Left renal cortex interstitium (tissue), 4 donors: ENCODE data around the gene PEPD. TPM values are rescaled to one million over a fixed set of nuclear protein-coding genes. Genes with fewer than 3 reads are reported as not detected.

ENCODE experiments used
- DNase-seq, 4 donors: peaks; one replicate each; pipeline ENCODE4 v3.0.0-alpha.2; 2013; ENCODE audit warnings: low read depth in 4 of 4, low spot score in 2 of 4, missing footprints in 1 of 4
- polyA plus RNA-seq, 4 donors: library from polyadenylated mRNA; unstranded; fragments of 120-200 nt; gene quantifications; one replicate each; pipeline ENCODE4 v1.2.1, GENCODE V29; 2013; ENCODE audit not compliant: insufficient read length in 4 of 4

The PEPD gene
- polyA plus RNA-seq, 4 donors: 99.6 to 124 (median 108) TPM

DNA sequence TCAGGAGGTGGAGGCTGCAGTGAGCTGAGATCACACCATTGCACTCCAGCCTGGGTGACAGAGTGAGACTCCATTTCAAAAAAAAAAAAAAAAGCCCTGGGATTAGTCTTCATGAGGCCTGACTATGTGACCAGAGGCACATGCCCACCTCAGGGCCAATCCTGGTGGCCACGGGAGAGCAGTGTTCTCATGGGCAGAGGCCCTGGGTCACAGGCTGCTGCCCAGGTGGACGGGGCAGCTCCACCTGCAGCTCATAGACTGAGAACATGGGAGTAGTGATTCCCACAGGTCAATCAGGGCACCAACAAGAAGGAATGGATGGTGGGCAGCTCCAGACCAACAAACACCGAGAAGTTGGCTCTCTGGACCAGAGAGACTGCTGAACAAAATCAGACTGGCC is 26.1 kb upstream of the PEPD start:
- DNase-seq: no peak

DNA sequence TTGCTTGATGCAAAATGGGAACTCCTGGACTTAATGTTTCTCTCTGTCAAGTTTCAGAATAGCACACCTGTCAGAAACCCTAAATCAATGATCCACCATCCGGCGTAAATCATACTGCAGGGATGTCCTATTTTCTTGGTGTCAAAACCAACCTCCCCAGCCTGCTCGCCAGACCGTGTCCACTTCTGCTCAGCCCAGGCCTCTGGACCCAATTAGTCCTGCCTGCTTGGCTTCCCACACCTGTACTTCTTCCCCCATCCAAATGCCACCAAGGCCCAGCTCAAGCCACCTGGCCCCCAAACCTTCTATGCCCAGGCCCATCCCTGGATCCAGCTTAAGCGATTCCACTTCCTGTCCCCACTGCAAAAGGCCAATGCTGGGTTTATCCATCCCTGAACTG is 25.1 kb upstream of the PEPD start:
- DNase-seq: no peak

DNA sequence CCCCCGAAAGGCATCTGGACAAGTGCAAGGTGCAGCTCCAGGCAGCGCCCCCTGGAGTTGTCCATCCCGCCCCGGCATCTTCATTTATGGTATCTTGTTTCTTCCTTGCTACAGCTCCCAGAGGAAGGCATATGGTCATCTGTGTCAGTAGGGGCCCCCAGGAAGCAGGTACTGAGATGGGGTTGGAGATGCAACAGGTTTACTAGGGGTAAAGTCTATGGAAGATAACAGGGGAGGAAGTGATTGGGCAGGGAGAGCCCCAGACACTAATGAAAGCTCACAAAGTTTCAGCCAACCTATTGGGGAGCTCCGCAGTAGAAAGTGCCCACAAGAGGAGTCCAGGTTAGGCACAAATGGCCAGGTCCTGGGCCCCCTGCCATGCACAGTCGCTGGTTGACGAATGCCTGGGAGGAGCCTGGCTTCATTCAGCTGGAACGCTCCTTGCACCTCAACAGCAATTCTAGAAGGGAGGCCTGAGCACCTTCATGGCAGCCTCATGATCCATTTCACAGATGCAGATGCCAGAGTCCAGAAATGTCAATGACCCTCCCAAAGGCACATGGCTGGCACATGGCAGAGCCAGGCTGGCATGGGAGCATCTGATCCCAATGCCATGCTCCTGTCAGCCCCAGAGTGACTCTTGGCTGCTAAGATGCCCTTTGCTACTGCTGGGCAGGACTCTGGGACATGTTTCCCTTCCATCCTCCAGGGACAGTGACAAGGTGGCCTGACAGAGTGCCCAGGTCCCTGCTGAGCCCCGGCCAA is 23.8 kb upstream of the PEPD start:
- DNase-seq: no peak

DNA sequence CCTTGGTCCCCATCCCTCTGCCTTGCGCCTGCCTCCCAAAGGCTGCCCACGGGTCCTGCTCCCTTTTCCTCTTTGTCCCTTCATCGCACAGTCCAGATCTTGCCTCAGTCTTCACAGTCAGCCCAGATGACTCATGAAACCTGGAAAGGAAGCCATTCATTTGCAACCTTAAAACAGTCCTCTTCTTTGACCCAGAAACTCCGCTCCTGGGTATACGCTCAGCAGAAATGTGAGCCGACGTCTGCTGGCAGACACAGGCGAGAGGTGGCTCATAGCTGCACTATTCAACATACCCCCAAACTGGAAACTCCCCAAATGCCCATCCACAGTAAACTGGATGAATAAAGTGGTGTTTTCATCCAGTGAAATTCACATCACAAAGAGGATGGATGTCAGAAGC is 13.6 kb upstream of the PEPD start:
- DNase-seq: no peak

DNA sequence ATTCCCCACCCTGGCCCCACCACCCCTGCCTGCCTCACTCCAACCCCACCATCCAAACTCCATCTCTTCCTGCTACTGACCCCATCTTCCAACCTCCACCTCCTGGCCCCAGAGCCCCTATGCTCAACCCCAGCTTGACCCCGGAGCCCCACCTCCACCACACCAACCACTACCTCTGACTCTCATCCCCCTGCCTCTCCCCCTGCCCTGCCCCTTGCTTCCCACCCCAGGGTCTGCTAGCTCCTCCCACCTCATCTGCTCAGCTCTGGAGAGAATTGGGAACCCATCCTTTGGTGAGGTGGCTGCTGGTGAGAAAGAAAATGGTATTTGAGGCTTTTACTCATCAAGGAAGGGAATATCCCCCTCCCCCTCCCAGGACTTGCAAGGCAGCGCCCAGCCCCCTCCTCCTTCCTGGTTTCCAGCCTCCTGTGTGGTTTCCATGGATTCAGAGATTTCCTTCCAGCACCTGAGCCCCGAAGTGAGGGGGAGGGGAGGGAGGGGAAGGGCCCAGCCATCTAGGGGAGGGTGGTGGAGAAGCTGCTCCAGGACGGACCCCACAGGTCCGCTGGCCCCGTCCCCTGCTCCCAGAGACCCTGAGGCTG is 11.4 kb upstream of the PEPD start:
- no peak for DNase-seq

DNA sequence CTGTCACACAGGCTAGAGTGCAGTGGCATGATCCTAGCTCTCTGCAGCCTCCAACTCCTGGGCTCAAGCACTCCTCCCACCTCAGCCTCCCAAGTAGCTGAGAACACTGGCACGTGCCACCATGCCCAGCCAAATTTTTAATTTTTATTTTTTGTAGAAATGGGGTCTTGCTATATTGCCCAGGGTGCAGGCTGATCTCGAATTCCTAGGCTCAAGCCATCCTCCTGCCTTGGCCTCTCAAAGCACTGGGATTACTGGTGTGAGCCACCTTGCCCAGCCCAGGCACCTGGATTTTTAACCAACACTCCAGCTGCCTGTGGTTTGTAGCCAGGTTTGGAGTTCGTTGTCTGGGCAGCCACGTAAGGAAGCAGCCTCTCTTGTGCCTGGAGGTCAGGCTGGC is 9.3 kb upstream of the PEPD start:
- DNase-seq: no peak

DNA sequence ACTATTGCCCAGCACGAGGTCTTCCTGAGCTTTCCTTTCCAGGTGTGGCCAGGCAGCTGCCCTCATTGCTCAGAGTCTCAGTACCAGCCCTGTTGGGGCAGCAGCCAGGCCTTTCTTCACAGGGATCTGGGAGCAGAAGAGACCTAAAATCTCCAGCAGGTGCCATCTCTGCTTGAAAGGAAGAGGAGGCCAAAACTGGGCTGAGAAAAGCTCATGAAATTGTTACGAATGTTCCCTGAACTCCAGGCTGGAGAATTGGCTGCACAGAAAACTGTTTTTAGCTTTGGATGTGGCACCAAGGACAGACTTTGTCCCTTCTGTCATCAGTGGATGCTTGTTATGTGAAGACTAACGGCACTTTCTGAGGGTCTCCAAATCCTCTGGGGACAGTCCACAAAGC is 8.7 kb upstream of the PEPD start:
- DNase-seq: no peak

DNA sequence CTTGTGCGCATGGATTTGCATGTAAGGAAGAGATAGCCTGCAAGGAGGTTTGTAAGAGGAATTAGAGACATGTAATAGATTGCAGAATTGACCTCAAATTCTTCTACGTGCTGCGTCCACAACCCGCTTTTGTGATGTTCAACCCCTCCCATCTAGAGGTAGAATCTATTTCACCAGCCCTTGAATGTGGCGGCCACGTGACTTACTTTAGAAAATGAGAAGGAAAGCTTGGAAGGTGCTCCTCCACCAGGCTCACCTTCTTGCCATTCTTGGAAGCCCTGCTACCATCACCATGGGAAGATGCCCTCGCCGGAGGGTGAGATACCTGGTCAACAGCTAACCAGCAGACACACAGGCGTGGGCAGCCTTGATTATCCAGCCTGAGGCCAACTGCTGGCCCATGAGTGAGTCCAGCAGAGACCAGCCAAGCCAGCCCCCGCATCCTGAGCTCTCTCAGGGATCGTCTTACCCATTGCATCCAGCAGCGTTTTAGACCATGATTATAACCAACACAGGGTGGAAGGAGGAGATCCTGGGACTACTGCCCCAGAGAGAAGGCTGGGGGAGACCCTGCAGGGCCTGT is 7.6 kb upstream of the PEPD start:
- no peak for DNase-seq

DNA sequence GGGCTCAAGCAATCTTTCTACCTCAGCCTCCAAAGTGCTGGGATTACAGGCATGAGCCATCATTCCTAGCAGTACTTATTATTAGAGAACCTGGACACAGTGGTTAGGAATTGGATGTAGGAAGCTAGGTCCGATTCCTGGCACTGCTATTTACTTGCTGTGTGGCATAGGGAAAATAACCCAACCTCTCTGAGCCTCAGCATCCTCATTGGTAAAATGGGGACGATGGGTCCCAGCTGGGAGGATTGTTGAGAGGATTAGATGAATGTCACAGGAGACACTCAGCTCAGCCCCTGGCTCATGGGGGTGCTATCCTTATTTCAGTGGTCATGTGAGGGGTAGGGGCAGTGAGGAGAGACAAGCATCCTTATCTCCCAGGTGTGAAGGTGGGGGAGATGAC is 6.8 kb upstream of the PEPD start:
- DNase-seq: no peak

DNA sequence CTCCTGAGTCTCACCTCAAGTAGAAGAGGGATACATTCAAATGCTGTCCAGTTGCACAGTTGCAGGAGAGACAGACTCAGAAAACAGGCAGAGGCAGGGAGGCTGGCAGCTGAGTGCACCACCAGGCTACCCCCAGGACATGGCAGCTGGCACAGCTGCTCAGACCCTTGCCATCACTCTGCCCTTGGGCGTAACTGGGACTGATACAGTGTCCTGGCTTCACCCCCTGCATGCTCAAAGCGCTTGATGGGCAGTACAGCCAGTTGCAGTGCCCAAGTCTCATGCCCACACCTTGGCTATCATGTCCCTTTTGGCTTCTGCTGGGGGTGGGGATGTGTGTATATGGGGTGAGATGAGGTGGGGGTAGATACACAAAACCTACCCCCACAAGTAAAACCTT is 5.5 kb upstream of the PEPD start:
- no peak for DNase-seq

DNA sequence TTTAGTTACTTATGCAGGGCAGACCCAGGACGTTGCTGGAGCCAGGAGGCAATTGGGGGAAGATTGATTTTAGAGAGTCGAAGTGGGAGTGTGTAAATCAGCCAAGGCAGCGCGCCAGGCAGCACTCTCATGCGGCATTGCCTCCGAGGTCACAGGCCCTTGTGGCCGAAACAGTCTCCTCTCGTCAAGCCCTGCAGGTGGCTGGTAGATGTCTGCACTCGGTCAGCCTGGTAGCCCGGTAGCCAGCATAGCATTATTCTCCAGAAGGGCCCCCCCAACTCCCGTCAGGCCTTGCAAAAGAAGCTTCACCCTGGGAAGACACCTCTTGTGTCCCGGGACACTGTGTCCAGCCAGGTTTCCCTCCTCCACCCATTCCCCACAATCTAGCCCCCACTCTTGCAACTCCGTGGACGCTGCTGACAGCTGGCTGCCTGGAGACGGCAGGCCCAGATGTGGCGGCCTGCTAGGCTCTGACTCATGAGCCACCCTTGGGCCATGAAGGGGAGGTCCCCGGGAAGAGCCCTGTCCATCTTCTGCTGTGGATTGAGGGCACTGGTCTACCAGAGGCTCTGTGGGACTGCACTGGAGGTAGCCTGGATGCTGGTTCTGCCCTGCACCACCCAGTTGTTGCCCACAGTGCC is 2.6 kb upstream of the PEPD start:
- DNase-seq: no peak

DNA sequence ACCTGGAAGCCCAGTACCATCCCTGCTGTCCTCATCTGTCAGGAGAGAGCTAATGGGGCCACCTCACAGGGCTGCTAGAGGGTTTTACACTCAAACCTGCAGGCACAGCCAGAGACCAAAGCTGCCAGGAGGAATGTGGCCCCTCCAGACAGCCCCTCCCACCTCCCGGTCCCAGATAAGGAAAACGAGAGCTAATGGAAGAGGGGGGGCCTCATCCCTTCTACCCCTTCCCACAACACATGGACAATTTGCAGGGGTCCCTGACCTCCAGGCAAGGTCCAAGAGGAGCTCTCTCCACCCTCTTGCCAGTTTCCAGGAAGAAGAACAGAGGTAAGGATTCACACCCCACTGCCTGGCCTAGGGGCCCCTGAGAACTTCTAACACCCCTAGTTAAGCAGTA is 1.6 kb upstream of the PEPD start:
- DNase-seq: no peak

DNA sequence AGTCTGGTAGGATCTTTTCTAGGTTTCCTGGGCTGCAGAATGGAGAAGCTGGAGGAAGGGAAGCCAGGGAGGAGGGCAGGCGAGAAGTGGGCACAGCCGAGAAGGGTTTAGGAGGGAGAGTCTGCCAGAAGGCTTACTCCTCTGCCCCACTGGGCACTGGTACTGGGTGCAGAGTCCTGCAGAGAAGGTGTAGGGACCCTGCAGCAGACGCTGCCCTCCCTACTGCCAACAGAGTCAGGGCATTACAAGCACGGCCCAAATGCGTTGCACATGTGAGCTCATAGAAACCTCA is 726 bp upstream of the PEPD start:
- no peak for DNase-seq

DNA sequence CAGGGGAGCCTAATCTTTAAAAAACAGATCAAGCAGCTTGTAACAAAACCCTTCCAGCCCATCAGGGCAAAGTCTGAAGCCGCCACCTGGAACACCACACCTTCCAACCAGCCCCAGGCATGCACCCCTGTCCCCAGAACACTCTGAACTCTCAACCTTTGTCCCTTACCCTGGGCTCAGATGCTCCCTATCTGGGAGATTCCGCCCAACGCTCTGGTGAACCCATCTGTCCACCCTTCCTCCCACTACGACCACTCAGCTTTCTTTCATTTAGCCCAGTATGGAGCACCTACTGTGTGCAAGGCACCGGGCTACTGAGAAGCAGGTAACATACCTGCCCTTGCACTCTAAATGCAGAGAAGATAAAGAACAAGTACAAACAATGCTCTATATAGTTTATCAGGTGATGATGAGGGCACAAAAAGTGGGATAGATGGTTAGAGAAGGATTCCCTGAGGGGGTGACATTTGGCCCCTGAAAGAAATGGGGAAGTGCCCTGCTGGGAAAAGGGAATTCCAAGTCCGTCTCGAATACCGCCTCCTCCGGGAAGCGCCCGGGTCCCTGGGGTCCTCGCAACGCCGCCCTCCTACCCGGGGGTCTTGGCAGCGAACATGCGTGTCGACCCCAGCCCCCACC is 629 bp downstream of the PEPD start:
- DNase-seq: no peak

DNA sequence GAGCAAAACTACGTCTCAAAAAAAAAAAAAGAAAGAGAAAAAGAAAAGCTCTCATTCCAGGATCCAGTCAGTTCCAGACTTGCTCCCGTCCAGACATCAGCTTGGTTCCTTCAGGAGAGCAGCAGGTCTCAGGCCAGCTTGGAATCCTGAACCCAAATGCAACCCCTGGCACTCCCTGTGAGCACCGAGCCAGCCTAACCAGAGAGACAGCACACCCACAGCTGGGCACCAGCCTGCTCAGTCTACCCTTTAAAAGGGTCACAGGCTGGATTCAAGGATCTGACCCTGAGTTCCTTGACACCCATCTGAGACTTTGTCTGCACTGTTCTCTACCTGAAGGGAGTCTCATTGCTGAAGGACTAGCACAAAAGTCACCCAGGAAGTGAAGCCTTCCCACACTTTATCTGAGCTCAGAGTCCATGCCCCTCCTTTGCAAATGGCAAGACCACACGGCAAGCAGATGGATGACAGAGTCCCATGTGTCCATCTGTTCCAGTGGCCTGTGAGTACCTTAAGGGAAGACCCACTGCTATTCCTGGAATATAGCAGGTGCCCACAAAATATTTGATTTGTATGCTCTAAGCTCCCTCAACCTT is 1.4 kb downstream of the PEPD start:
- no peak for DNase-seq

DNA sequence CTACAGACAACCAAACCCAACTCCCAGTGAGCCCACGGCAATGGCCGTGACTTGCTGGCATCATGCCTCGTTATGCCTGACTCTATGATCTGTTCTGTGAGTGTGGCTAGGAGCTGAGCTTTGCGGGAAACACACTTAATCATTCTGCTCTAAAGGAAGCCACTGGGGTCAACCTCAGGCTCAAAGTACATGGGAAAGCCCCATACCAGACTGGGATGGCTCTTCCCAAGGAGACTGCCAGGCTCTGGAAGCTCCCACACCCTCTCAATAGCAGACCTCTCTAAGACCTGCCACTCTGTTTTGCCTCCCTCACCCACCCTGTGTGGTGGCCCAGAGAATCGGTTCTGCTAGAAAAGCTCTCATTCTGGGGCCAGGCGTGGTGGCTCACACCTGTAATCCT is 2.2 kb downstream of the PEPD start:
- DNase-seq: no peak

DNA sequence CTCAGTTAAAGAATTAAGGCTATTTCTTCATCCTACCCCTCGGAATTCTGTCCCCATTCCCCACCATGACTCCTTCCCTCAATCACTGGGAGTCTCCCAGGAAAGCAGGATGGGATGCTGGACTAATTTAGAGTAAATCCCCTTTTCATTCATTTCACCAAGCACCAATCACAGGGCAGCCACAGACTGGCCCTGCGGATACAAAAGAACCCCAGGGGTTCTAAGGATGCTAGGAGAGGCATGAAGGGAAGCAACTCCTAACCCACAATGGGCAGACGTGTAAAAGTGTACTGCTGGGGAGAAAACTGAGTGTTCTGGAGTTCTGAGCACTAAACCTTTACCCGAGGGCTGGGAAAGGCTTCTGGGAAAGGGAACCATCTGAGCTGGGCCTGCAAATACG is 3.0 kb downstream of the PEPD start:
- no peak for DNase-seq

DNA sequence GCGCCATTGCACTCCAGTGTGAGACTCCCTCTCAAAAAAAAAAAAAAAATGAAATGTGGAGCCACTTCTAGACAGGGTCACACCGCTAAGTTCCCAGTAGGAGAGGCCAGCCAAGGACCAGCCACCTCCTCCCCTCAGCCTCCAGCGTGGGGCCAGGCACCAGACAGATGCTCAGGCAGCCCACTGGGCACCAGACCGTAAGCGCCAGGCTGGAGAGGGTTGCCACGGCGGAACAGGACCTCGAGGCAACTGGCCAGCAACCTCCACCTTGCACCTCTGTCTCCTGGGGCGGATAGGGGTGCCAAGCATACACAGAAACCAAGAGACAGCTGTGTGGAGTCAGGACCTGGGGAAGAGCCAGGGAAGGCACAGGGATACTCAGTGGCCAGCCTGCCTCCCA is 3.7 kb downstream of the PEPD start:
- no peak for DNase-seq

DNA sequence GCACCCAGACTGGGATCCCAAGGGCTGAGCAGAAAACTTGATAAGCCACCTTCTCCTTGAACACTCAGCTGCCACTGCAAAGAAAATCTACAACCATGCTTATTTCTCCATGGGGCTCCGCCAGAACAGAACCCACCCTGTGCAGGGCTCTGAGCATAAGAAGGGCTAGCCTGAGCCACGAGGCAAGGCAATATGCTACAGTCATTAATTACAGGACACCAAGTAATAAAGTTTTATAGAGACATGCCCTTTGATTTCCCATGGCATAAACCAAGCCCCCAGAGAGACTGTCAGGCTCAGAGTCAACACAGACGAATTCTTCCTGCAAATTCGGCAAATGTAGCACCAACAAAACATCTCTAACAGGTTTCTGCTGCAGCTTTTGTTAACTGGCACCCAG is 5.7 kb downstream of the PEPD start:
- no peak for DNase-seq

DNA sequence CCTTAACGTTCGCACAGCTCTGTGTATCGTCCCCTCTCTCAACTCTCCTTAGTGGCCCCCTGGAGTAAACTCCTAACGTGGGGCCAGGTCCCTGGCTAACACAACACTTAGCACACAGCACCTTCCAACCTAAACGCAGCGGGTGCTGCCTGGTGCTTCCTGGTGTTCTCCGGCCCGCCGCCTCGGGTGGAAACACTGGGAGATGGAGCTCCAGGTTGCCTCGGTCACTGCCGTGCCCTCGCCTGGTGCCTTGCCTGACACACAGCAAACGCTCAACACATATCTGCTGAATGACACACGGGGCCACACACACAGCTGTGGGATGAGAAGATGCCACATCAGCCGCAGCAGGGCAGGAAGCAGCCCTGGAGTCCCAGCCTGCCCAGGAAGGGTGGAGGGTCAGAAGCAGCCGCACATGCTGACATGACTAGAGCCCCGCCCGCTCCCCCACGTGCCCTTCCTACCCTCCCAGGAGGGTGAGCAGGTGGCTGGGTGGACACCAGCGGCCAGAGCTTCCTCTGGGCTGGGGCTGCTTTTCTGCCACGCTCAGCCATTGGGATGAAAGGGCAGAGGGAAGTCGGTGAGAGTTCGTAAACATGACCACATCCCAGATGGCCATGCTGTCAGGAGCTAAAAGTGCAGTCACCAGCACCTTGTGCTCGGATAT is 6.6 kb downstream of the PEPD start:
- DNase-seq: no peak

DNA sequence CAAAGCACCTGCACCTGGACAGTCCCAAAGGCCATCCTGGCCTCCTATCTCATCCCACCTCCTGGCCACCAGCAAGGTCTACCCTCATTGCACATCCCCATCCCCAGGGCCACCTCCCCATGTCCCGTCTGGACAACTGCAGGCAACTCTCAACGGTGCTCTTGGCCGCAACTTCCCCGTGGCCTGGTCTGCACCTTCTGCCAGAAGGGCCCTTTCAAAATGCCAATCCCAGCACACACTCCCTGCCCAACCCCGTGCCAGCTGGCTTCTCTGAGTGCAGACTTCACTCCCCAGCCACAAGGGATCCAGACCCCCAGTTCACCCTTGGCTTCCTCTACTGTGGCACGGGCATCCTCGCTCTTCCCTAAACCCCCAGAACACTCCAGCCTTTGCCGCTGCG is 8.2 kb downstream of the PEPD start:
- no peak for DNase-seq
